Body of pancreas (tissue), 4 donors: ENCODE results near the gene NUCKS1.

Source experiments
- CTCF ChIP-seq, 7 experiments: fragments of 450-650 bp in 4 of 7; fragments of 200-600 bp in 3 of 7; sonication (generic) in 3 of 7; IDR thresholded peaks; one replicate each; pipeline ENCODE4 v1.5.1; 2016 to 2019; ENCODE audit warnings: antibody characterized with exemption in 7 of 7
- POLR2A ChIP-seq, 3 donors: fragments of 450-650 bp; IDR thresholded peaks; one replicate each; pipeline ENCODE4 v1.6.1; 2016; ENCODE audit warnings: antibody characterized with exemption in 3 of 3, mild to moderate bottlenecking in 2 of 3

DNA sequence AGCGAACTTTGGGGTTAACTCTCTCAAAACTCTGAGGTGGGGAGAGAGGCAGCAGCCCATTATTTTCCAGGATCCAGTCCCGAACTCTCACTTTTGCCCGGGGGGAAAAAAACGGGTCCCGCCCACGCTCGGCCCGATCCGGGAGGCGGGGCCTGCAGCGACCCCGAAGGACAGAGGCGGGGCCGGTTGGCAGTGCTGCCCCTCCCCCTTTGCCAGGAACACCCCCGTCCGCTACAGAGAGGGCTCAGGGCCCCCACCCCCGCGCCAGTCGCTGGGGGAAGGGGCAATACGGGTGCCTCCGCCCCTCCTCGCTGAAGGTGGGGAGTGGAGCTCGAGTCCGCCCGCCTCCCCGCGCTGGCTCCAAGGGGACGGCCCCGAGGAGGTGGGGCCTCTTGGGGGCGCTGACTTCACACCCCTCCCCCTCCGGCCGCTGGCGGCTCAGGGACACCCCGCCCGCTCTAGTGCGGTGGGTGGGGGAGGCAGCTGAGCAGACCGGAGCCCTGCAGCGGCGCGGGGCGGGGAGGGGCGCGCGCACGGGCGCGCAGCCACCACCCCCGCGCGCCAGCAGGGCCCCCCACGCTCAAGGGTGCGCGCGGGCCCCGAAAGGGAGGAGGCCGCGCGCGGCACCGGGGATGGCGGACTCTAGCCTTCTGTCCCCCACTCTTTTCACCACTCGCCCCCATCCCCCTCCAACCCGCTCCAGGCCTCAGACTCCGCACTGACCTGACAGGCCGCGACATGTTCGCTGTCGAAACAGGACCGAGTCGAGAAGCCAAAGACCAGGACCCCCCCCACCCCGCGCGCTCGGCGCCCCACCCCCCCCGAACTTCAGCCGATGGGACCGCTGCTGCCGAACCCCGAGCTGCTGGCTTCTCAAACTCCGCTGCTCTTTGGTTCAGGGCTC, 496 bp downstream of the NUCKS1 start:
- peak in 1 of 7 experiments; percentile 10 for TF ChIP-seq CTCF (IDR thresholded peaks at IDR 0.05)
- TF ChIP-seq POLR2A (IDR thresholded peaks at IDR 0.05), result peak; percentile 40 to 82 (median 60)
